Nephron progenitor cell (in vitro differentiated cells): ENCODE data around the gene TNRC6C.
"Not testable (repeated sequence)": the region's sequence is repeated elsewhere in the genome, so short reads cannot be mapped to it uniquely, and the experiment has no call there.

Source experiments
- DNase-seq: peaks from one replicate; pipeline ENCODE4 v3.0.0; 2021
- H3K27ac Mint-ChIP-seq: 2 replicates; pipeline ENCODE4 v1.8.0; 2021; ENCODE audit warnings: mild to moderate bottlenecking, moderate library complexity, mixed read lengths
- H3K27me3 Mint-ChIP-seq: 2 replicates; pipeline ENCODE4 v1.8.0; 2021; ENCODE audit warnings: mild to moderate bottlenecking, low read depth, mixed read lengths; ENCODE audit not compliant: poor library complexity
- H3K36me3 Mint-ChIP-seq: 2 replicates; pipeline ENCODE4 v1.8.0; 2021; ENCODE audit warnings: low read depth, mixed read lengths
- H3K4me1 Mint-ChIP-seq: 2 replicates; pipeline ENCODE4 v1.8.0; 2021; ENCODE audit warnings: mixed read lengths
- H3K4me3 Mint-ChIP-seq: 2 replicates; pipeline ENCODE4 v1.8.0; 2021; ENCODE audit warnings: mild to moderate bottlenecking, moderate library complexity, mixed read lengths
- H3K9me3 Mint-ChIP-seq: 2 replicates; pipeline ENCODE4 v1.8.0; 2021; ENCODE audit warnings: mild to moderate bottlenecking, moderate library complexity, mixed read lengths
- TF ChIP-seq, protein P1 (sequence below): fragments of 200-600 bp; sonication (generic); IDR thresholded peaks from 2 replicates; pipeline ENCODE4 v1.5.0; 2021; ENCODE audit warnings: antibody characterized with exemption

Gene TNRC6C

DNA sequence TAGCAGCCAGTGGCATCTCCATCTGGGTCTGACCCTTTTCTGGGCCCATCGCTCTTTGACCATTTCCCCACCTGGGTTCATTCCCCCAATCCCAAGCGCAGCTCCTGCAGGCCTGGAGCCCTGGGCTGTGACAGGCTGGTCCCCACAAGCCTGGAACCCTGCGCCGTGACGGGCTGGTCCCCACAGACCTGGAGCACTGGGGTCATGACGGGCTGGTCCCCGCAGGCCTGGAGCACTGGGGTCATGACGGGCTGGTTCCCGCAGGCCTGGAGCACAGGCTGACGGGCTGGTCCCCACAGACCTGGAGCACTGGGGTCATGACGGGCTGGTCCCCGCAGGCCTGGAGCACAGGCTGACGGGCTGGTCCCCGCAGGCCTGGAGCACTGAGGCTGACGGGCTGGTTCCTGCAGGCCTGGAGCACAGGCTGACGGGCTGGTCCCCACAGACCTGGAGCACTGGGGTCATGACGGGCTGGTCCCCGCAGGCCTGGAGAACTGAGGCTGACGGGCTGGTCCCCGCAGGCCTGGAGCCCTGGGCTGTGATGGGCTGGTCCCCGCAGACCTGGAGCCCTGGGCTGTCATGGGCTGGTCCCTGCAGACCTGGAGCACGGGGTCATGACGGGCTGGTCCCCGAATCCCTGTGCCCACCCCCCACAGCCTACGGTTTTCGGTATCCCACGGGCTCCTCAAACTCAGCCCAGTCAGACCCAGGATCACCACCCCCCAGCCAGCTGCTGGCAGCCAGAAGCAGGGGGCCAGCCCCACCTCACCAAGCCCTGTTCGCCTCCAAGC lies 153.4 kb downstream of the TNRC6C start:
- Mint-ChIP-seq H3K4me3 (no peak overlapping the region), H3K9me3 (no peaks in the 10 kb centered on the region), H3K27me3 (no peaks in the 10 kb centered on the region), H3K36me3 (peaks cover 50% of the 10 kb centered on the region), H3K27ac (no peak overlapping the region), H3K4me1 (peaks cover 26% of the 10 kb centered on the region)
- no peak for DNase-seq
- TF ChIP-seq, protein P1, sequence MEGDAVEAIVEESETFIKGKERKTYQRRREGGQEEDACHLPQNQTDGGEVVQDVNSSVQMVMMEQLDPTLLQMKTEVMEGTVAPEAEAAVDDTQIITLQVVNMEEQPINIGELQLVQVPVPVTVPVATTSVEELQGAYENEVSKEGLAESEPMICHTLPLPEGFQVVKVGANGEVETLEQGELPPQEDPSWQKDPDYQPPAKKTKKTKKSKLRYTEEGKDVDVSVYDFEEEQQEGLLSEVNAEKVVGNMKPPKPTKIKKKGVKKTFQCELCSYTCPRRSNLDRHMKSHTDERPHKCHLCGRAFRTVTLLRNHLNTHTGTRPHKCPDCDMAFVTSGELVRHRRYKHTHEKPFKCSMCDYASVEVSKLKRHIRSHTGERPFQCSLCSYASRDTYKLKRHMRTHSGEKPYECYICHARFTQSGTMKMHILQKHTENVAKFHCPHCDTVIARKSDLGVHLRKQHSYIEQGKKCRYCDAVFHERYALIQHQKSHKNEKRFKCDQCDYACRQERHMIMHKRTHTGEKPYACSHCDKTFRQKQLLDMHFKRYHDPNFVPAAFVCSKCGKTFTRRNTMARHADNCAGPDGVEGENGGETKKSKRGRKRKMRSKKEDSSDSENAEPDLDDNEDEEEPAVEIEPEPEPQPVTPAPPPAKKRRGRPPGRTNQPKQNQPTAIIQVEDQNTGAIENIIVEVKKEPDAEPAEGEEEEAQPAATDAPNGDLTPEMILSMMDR = no peak

DNA sequence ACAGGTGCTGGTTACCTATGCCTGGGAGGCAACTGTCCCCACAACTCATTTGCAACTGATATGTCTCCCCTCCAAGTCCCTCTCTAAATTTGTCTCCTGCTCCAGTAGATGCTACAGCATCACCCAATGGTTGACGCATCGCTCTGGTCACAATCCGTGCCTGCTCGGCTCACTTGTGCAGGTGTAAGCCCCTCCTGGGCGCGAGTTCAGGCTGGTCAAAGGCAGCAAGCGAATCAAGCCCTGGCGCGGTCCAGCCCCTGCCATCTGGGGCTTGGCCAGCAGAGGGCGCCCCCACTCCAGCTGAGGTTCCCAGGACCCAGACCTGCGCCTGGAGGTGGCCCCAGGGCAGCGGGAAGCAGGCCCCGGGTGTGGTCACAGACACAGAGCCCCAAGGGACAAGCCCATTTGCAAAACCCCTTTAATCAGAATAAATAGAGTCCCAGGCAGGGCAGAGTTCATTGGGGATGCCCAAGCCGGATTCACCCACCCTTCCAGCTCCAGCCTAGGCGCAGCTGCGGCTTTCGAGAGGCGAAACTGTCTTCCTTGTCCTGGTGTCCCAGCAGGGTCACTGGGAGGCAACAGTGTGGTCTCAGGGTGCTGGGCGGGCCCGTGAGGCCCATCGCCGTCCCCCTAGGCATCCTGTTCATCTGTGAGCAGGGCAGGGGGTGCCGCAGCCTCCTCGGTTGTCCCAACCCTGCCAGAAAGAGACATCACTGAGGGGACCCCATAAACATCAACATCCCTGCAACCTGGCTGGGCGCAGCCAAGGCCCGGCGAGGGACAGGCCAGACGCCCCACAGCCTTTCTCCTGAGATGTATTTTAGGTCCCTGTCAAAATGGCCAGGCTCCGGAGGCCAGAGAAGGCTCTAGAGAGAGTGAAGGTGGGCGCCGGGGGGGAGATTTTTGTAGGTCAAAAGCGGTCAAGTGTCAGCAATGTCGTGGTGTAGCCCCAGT lies 154.3 kb downstream of the TNRC6C start:
- H3K4me3 Mint-ChIP-seq = no peak overlapping the region
- H3K27ac Mint-ChIP-seq = no peak overlapping the region
- DNase-seq = peak; percentile 94

DNA sequence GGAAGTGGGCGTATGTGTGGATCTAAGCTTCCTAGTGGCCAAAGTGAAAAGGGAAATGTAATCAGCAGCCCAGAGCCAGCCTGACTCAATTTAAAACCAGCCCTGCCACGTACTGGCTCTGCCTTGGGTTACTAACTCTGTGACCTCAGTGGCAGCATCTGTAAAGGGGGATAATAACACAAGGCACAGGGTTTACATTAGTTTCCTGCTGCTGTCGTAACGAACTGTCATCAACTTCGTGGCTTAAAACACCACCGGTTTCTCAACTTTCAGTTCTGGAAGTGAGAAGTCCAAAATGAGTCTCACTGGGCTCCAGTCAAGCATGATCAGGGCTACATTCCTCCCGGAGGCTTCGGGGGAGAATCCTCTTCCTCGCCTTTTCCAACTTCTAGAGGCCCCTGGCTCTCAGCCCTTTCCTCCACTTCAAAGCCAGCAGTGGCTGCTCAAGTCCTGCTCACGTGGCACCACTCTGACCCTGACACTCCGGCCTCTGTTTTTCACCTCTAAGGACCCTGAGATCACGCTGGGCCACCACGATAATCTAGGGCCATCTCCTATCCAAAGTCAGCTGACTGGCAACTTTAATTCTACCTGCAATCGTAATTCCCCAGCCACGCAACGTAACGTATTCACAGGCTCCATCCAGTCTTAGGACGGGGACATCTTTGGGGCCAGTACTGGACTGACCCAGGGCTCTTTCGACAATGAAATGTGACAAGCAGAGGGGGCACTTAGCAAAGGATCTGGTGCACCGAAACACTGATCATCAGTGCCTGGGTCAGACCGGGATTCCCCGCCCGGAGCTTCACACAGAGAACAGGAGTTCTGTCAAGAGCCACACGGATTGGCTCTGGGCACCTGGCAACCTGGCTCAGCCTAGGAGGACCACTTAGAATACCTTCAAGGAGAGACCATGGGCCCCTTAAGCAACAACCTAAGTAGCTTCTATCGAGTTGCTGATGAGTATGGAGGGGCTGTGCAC lies 155.6 kb downstream of the TNRC6C start:
- Mint-ChIP-seq H3K36me3 (peaks cover 32% of the 10 kb centered on the region), H3K4me1 (peaks cover 29% of the 10 kb centered on the region), H3K27me3 (no peaks in the 10 kb centered on the region), H3K4me3 (no peak overlapping the region), H3K27ac (peak overlapping the region; percentile 93), H3K9me3 (no peaks in the 10 kb centered on the region)
- no peak for DNase-seq
- TF ChIP-seq, protein P1 = no peak

More for the DNA sequence above, 154.3 kb downstream of the TNRC6C start:
- no peaks in the 10 kb centered on the region for H3K9me3 Mint-ChIP-seq
- no peaks in the 10 kb centered on the region for H3K27me3 Mint-ChIP-seq
- peaks cover 29% of the 10 kb centered on the region for H3K4me1 Mint-ChIP-seq
- TF ChIP-seq, protein P1 = peak; percentile 99
- peaks cover 41% of the 10 kb centered on the region for H3K36me3 Mint-ChIP-seq

DNA sequence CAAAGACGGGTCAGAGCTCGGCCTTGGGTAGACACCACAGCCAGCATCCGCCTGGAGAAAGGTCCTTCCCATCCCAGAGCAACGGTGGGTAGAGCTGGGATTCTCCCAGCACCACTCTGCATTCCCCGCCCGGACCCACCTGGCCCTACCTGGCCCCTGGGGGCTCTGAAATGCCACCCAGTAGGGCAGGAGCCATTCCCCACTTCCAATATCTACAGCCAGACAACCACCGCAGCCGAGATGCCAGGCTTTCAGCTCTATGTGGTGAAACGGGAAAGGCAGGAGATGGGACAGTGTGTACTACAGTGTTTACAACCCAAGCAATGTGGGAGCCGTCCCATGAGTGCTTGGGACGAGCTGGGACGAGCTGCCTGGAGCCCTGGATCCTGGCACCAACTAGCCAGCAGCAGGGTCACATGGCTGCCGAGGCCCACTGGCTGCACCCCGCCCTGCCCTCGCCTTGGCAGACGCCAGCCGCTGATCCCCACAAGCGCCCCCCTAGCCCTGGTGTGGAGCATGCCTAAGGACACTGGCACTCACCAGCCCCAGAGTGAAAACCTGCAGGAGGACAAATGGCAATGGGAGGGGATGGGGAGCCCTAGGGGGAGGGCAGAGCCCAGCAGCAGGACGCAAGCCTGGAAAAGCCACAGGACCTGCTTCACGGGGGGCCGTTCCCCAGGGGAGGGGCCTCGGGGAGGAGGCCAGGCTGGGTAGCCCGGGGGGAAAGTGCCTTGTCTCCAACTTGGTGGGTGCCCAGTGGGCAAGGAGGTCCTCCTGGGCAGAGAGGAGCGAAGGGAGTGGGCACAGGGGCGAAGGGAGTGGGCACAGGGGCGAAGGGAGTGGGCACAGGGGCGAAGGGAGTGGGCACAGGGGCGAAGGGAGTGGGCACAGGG lies 156.6 kb downstream of the TNRC6C start:
- Mint-ChIP-seq H3K4me3 (no peak overlapping the region), H3K36me3 (peaks cover 28% of the 10 kb centered on the region), H3K9me3 (no peaks in the 10 kb centered on the region), H3K4me1 (peaks cover 27% of the 10 kb centered on the region), H3K27me3 (no peaks in the 10 kb centered on the region), H3K27ac (no peak overlapping the region)
- TF ChIP-seq, protein P1 = no peak
- DNase-seq = no peak

DNA sequence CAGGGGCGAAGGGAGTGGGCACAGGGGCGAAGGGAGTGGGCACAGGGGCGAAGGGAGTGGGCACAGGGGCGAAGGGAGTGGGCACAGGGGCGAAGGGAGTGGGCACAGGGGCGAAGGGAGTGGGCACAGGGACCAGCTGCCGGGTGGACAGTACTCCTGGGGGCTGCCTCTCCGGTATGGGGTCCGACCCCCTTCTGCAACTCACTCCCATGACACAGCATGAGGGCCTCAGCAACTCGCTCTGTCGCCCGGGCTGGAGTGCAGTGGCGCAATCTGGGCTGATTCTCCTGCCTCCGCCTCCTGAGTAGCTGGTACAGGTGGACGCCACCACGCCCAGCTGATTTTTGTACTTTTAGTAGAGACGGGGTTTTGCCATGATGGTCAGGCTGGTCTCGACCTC lies 157.3 kb downstream of the TNRC6C start:
- Mint-ChIP-seq H3K36me3 (peaks cover 28% of the 10 kb centered on the region), H3K4me1 (peaks cover 20% of the 10 kb centered on the region)
- H3K27ac Mint-ChIP-seq, H3K9me3 Mint-ChIP-seq, H3K27me3 Mint-ChIP-seq, DNase-seq, H3K4me3 Mint-ChIP-seq: not testable (repeated sequence)
